ENCODE results near the gene NPY5R. TPM values are rescaled to one million over a fixed set of nuclear protein-coding genes. Genes with fewer than 3 reads are reported as not detected.

The NPY5R gene
- polyA plus RNA-seq, 4 donors, result 4.2 to 6.1 (median 4.9) TPM

DNA sequence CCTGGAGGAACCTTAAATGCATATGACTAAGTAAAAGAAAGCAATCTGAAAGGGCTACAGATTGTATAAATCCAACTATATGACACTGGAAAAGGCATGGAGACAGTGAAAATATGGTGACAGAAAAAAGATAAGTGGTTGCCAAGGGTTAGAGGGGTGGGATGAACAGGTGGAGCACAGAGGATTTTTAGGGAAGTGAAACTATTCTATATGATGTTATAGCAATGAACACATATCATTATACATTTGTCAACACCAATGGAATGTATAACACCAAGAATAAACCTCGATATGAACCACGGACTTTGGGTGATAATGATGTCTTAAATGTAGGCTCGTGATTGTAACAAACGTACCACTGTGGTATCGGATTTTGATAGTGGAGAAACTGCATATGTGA is 40.7 kb downstream of the NPY5R start:
- no peak for DNase-seq (ENCODE audit: low read depth in 4 of 4, low spot score in 2 of 4)

DNA sequence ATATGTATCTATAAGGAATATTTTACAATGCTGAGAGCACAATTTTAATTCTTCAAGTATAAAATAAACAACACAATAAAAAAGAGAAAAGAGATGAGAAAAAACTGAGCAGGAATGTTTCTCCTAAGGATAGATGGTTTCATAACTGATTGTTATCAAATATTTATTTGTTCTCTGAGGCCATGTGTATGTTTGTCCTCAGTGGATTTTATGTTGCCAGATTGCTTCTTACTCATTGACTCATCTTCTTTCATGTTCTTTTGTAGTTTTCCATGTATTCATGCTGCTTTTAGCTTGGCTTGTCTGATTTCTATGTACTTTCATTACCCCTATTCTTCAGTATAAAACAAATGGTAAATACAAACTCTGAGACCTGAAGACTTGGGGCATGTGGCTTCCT is 41.2 kb downstream of the NPY5R start:
- no peak for DNase-seq (ENCODE audit: low read depth in 4 of 4, low spot score in 2 of 4)

GRCh38 chr4:163385466-163385865 is 41.8 kb downstream of the NPY5R start:
- no peak for DNase-seq (ENCODE audit: low read depth in 4 of 4, low spot score in 2 of 4)

DNA sequence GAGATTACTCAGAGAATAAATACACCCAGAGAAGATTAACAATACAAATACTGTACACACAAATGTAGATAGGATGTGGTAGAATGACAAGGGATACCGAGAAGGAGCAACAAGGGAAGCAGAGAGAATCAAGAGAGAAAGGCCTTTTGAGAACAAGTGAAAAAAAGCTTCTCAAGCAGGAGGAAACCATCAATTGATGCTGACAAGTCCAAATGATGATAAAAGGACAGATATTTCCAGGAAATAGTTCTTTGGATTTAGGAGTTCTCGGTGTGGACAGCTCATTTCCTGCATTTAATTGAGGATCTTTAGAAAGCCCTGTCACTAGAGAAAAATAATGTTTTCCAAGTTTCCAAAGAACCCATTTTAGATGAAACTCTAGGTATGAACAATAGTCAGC is 48.1 kb downstream of the NPY5R start:
- no peak for DNase-seq (ENCODE audit: low read depth in 4 of 4, low spot score in 2 of 4)

DNA sequence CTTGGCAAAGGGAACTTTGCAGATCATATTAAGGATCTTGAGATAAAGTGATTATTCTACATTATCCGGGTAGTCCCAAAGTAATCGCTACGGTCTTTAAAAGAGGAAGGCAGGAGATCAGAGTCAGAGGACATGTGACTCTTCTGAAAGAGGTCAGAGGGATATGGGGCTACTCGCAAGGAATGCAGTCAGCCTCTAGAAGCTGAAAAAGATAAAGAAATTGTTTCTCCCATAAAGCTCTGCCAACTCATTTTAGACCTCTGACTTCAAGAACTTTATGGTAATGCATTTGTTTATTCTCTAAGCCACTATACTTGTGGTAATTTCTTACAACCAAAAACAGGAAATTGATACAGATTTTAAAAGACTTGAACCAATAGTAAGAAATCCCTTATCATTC is 48.6 kb downstream of the NPY5R start:
- no peak for DNase-seq (ENCODE audit: low read depth in 4 of 4, low spot score in 2 of 4)

GRCh38 chr4:163393471-163393870 is 49.8 kb downstream of the NPY5R start:
- DNase-seq (ENCODE audit: low read depth in 4 of 4, low spot score in 2 of 4), result no peak

GRCh38 chr4:163395055-163395454 is 51.4 kb downstream of the NPY5R start:
- DNase-seq (ENCODE audit: low read depth in 4 of 4, low spot score in 2 of 4), result no peak

DNA sequence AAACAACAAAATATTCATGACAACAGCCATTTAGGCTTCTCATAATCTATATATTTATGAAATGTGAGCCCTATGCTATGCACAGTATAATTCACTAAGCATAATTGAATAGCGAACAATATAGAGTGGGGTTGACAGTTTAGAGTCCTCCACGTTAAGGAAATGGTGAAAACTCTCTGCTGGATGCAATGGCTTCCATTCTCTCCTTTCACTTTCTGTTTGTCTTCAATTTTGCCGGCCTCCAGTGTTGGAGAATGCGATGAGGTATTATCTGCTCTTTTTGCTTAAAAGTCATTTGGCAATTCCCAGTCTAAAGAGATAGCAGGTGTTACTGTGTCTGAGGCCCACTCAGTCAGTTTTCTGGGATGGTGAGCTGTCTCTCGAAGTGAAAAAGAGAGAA is 52.1 kb downstream of the NPY5R start:
- DNase-seq (ENCODE audit: low read depth in 4 of 4, low spot score in 2 of 4), result no peak

GRCh38 chr4:163398238-163398637 is 54.5 kb downstream of the NPY5R start:
- DNase-seq (ENCODE audit: low read depth in 4 of 4, low spot score in 2 of 4), result no peak

DNA sequence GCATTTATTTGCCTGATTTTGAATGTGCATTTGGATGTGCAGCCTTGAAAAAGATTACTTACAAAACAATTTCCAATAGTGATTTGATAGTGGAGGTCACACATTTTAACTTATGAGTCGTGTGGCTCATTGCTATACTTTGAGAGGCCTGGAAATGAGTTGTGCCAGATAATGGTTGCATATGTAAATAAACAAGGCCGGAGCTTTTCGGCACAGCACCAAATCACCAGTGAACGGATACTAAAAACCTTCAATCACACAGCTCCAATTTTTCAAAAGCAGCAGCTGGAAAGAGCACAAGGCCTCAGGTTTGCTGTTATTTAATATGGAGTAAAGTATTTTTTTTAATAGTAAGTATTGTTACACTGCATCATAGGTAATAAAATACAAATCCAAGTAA is 57.2 kb downstream of the NPY5R start:
- no peak for DNase-seq (ENCODE audit: low read depth in 4 of 4, low spot score in 2 of 4)

Other genes with a start within 250 kb of the NPY5R start
- 10 to 100 TPM; 20.3 to 28.6 (median 25.6) TPM for gene NAF1, start 177.0 kb upstream of the NPY5R start, polyA plus RNA-seq (ENCODE audit: insufficient read length in 4 of 4)
- gene NPY1R, start 11.3 kb upstream of the NPY5R start, polyA plus RNA-seq (ENCODE audit: insufficient read length in 4 of 4), result 10 to 100 TPM; 19.6 to 24.0 (median 21.2) TPM
- gene TKTL2, start 129.9 kb downstream of the NPY5R start, polyA plus RNA-seq (ENCODE audit: insufficient read length in 4 of 4), result under 1 TPM in 1 of 4 donors, not detected in 3; 0.08 TPM
- gene TMA16, start 150.8 kb downstream of the NPY5R start, polyA plus RNA-seq (ENCODE audit: insufficient read length in 4 of 4), result 10 to 100 TPM; 35.7 to 38.7 (median 37.5) TPM

Measured in left renal cortex interstitium (tissue), 4 donors.